HG02610 (cell line): ENCODE measurements around the gene OBP2A.

Experiments
- ATAC-seq: cut with Tn5 transposase; IDR thresholded peaks from one replicate; pipeline ENCODE4 v1.9.1; 2021; ENCODE audit warnings: mild to moderate bottlenecking, moderate library complexity; ENCODE audit not compliant: unreplicated experiment

Gene OBP2A

DNA sequence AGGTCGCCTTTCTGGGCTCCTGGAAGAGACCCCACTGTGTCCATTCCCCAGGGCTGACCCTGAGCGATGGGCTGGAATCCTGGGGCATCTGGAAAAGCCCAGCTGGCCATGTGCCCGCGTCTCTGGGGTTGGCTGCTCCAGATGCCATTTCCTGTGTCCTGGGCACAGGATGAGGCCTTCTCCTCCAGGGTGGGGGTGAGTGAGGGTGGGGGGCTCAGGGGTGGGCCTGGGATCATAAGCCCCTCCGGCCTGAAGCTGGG lies 46.3 kb downstream of the OBP2A start:
- ATAC-seq, result no peak

DNA sequence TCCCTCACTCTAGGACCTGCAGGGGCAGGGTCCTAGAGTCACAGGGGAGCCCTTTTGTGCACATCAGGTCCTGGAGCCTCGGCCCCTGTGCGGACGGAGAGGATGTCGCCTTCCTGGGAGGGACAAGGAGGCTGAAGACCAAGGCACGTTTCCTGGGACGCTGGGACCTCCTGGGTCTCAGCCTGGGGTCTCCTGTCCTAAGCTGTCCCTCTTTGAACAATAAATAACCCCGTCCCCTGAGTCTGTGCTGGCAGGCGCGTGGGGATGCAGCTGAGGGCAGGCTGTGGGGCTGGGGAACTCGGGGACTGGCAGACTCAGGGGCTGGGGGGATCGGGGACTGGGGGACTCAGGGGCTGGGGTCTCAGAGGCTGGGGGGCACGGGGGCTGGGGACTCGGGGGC lies 46.7 kb downstream of the OBP2A start:
- ATAC-seq, result no peak

DNA sequence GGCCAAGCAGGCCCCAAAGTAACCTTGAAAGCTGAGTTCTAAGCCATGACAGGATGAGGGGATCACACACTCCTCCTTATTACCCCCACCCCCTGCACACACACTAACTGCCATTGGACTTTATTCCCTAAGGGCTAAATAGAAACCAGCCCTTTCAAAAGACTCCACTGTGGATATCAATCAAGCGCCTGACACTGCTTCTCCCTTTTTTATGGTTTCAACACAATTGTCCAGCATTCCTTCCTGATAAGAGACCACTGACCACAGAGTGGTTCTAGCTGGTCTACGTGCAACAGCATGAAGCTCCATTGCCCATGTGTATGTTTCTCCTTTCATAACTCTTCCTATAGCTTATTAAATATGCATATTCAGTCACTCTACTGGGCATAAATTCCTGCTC lies 50.3 kb downstream of the OBP2A start:
- no peak for ATAC-seq
